Right lobe of liver (tissue), 4 donors: ENCODE measurements around the gene POLD4.

ENCODE experiments used
- POLR2A ChIP-seq: fragments of 450-650 bp; IDR thresholded peaks from one replicate; pipeline ENCODE4 v1.6.1; 2017; ENCODE audit warnings: antibody characterized with exemption, mild to moderate bottlenecking
- TF ChIP-seq, protein P1 (sequence below), 4 donors: fragments of 200-600 bp in 3 of 4; fragments of 450-650 bp in 1 of 4; IDR thresholded peaks; one replicate each; pipeline versions ENCODE4 v1.5.1 to v1.8.0; 2016 to 2022; ENCODE audit warnings: antibody characterized with exemption in 4 of 4, mild to moderate bottlenecking in 2 of 4
- donor health status: DM: no; HTN: no; CAD: no.
- donor health status: DM: no; HTN: no; CAD: no.
- donor health status: DM: no; HTN: yes; CAD: no.

DNA sequence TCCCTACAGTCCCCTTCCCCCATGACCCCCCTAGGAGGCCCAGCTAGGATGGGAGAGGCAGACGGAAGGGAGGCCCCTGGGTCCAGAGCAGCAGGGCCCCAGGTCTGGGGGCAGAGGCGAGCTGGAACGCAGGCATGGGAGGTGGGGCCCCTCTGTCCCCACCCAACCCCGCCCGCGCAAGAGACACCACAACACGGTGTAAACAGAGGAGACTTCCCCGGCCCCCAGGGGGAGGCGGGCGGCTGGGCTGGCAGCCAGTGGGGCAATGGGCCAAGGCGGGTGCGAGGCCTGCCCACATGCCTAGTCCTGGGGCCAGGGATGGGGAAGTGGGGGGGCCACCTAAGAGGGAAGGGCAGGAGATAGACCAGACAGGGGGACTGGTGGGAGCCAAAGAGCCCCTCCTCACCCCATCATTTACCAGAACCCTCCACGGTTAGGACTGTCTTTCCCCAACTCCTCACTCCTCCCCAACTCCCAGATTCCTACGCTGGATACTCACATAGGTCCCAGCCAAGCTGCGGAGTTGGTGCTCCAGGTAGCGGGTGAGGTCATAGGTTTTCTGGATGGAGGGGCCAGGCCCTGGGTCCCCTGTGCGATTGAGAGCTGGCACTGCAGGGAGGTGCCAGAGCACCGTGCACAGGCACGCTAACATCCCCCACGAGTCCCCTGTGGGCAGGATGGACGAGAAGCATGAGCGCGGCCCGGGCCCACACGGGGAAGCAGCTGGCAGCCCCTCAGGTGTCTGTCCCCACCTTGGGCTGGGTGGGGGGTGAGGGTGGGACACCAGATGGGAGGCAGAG, 13.8 kb upstream of the POLD4 start:
- TF ChIP-seq, protein P1, sequence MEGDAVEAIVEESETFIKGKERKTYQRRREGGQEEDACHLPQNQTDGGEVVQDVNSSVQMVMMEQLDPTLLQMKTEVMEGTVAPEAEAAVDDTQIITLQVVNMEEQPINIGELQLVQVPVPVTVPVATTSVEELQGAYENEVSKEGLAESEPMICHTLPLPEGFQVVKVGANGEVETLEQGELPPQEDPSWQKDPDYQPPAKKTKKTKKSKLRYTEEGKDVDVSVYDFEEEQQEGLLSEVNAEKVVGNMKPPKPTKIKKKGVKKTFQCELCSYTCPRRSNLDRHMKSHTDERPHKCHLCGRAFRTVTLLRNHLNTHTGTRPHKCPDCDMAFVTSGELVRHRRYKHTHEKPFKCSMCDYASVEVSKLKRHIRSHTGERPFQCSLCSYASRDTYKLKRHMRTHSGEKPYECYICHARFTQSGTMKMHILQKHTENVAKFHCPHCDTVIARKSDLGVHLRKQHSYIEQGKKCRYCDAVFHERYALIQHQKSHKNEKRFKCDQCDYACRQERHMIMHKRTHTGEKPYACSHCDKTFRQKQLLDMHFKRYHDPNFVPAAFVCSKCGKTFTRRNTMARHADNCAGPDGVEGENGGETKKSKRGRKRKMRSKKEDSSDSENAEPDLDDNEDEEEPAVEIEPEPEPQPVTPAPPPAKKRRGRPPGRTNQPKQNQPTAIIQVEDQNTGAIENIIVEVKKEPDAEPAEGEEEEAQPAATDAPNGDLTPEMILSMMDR (IDR thresholded peaks at IDR 0.05), result no peak
- no peak for TF ChIP-seq POLR2A
